ENCODE measurements around the gene TRMU. TPM values are rescaled to one million over a fixed set of nuclear protein-coding genes. Genes with fewer than 3 reads are reported as not detected.

Gene TRMU
- total and polyA plus RNA-seq, 2 of the 8 experiments (the other 6 are each of a cell fraction or from before 2014, with no cell fraction given), result 43.4 to 70.6 TPM

GRCh38 chr22:46353483-46354105 lies 18.1 kb downstream of the TRMU start:
- CTCF ChIA-PET (ENCODE audit: partially characterized antibody), result interaction anchor here (0.6 to 5.8 kb wide), 9 partner anchors 23 to 317 kb away, joined by 3 to 60 read pairs (median 3); partner anchors contain the start of gene CELSR1
- FAIRE-seq, result no peak
- Histone ChIP-seq H2BK120ac (replicated peaks; ENCODE audit: low read depth, low read length) (no peak overlapping the region), H3K23me2 (ENCODE audit: low read depth, low read length) (no peaks in the 10 kb centered on the region), H3K79me1 (ENCODE audit: low read depth, low read length) (0 out of 2 replicates have a peak, but pooled peaks cover 4% of the 10 kb centered on the region), H3K79me2 (ENCODE audit: control insufficient read depth in 1 of 2, insufficient read depth in 2 of 2, low read length in 2 of 2) (no peaks in the 10 kb centered on the region), H2AFZ (ENCODE audit: low read length) (no peak overlapping the region), H3K4me3 (ENCODE audit: extremely low read depth in 1 of 4, insufficient read depth in 2 of 4, low read depth in 3 of 4, low read length in 4 of 4) (no peak overlapping the region), H4K20me1 (replicated peaks in 1 of 2; ENCODE audit: control insufficient read depth in 1 of 2, insufficient read depth in 2 of 2, low read length in 2 of 2) (peaks cover 13 to 29% of the 10 kb centered on the region in 2 experiments), H3K9ac (replicated peaks in 1 of 4; ENCODE audit: extremely low read depth in 1 of 4, low read depth in 3 of 4, low read length in 3 of 4) (no peak overlapping the region), H3K56ac (replicated peaks; ENCODE audit: insufficient read length, low read depth, low read length) (no peak overlapping the region), H3K4ac (replicated peaks; ENCODE audit: insufficient read length, low read depth, low read length) (no peak overlapping the region), H4K5ac (ENCODE audit: insufficient read length, low read depth, low read length) (no peak overlapping the region), H2BK15ac (ENCODE audit: low read length) (no peak overlapping the region), H2BK20ac (ENCODE audit: low read length) (no peak overlapping the region), H2AK5ac (ENCODE audit: low read depth, low read length) (no peak overlapping the region), H3K4me1 (replicated peaks in 1 of 4; ENCODE audit: control insufficient read depth in 3 of 4, insufficient read depth in 4 of 4, low read length in 3 of 4) (no peaks in the 10 kb centered on the region), H3K36me3 (ENCODE audit: control insufficient read depth in 2 of 4, insufficient read depth in 4 of 4, low read length in 3 of 4) (peaks cover 13 to 60% (median 47%) of the 10 kb centered on the region in 4 experiments; a peak in 7 of 8 replicates), H2BK5ac (ENCODE audit: low read depth, low read length) (no peak overlapping the region; the same call in 1 of the 2 replicates), H3K18ac (ENCODE audit: extremely low read depth, low read length) (no peak overlapping the region), H3K9me3 (ENCODE audit: insufficient read depth in 2 of 2, low read depth in 1 of 2, low read length in 1 of 2) (no peaks in the 10 kb centered on the region), H3K14ac (ENCODE audit: insufficient read length) (no peak overlapping the region), H4K8ac (ENCODE audit: extremely low read depth, insufficient read depth, low read length) (no peak overlapping the region; the same call in 1 of the 2 replicates), H3K27me3 (replicated peaks in 1 of 4; ENCODE audit: control insufficient read depth in 3 of 4, extremely low read depth in 1 of 4, insufficient read depth in 3 of 4, low read length in 3 of 4) (no peaks in the 10 kb centered on the region), H3K4me2 (ENCODE audit: insufficient read depth in 1 of 2, low read depth in 2 of 2, low read length in 2 of 2) (no peak overlapping the region), H3K23ac (ENCODE audit: insufficient read length) (no peak overlapping the region), H4K91ac (replicated peaks; ENCODE audit: insufficient read length, low read length) (no peak overlapping the region), H3K27ac (ENCODE audit: low read depth, low read length) (no peak overlapping the region), H2BK12ac (ENCODE audit: low read depth, low read length) (no peak overlapping the region)
- WGBS, 2 experiments (ENCODE audit: extremely low coverage in 1 of 2, insufficient coverage in 1 of 2, insufficient read length in 1 of 2, insufficient replicate concordance in 2 of 2, low coverage in 1 of 2, low lambda C conversion rate in 2 of 2, missing lambda C conversion rate in 1 of 2), result 91% methylated on average over 8 of the region's 8 CpGs; no CpG with 5 or more reads in 1 of the 2 experiments
- POLR2A ChIA-PET (ENCODE audit: partially characterized antibody), result interaction anchor here (1.1 to 2.3 kb wide), 3 partner anchors 10 to 108 kb away, joined by 3 to 9 read pairs (median 4); no protein-coding TSS in a partner anchor
- DNase-seq (ENCODE audit: low read depth in 1 of 2, low spot score in 2 of 2), result no peak
- no peak for TF ChIP-seq POLR2AphosphoS5 (IDR thresholded peaks at IDR 0.05; ENCODE audit: low read depth, low read length)
- TF ChIP-seq RFX5 (IDR thresholded peaks at IDR 0.05; ENCODE audit: borderline replicate concordance, low read depth, low read length), result no peak
- TF ChIP-seq BRCA1 (IDR thresholded peaks at IDR 0.05; ENCODE audit: low read depth, low read length), result no peak
- no peak for TF ChIP-seq CHD2 (IDR thresholded peaks at IDR 0.05; ENCODE audit: low read length)
- no peak for TF ChIP-seq USF2 (IDR thresholded peaks at IDR 0.05; ENCODE audit: low read length)
- TF ChIP-seq EGR1 (IDR thresholded peaks at IDR 0.05; ENCODE audit: borderline replicate concordance, low read depth, low read length), result no peak
- no peak for TF ChIP-seq EZH2 (IDR thresholded peaks at IDR 0.05; ENCODE audit: low read depth, low read length, severe bottlenecking)
- TF ChIP-seq KDM1A (IDR thresholded peaks at IDR 0.05; ENCODE audit: borderline replicate concordance, low read length), result no peak
- TF ChIP-seq GABPA (IDR thresholded peaks at IDR 0.05; ENCODE audit: borderline replicate concordance, insufficient read depth, low read length), result no peak
- no peak for TF ChIP-seq TAF1 (IDR thresholded peaks at IDR 0.05; ENCODE audit: low read depth, low read length)
- no peak for TF ChIP-seq PHF8 (conservative IDR thresholded peaks at IDR 0.05; ENCODE audit: low read depth, low read length)
- TF ChIP-seq BCL11A (IDR thresholded peaks at IDR 0.05; ENCODE audit: low read depth in 2 of 2, low read length in 2 of 2), result no peak
